ENCODE data around the gene OCA2. TPM values are rescaled to one million over a fixed set of nuclear protein-coding genes. Genes with fewer than 3 reads are reported as not detected.

OCA2 gene
- total and polyA plus RNA-seq, 2 of the 8 experiments (the other 6 are each of a cell fraction or from before 2014, with no cell fraction given), result 0.20 TPM

DNA sequence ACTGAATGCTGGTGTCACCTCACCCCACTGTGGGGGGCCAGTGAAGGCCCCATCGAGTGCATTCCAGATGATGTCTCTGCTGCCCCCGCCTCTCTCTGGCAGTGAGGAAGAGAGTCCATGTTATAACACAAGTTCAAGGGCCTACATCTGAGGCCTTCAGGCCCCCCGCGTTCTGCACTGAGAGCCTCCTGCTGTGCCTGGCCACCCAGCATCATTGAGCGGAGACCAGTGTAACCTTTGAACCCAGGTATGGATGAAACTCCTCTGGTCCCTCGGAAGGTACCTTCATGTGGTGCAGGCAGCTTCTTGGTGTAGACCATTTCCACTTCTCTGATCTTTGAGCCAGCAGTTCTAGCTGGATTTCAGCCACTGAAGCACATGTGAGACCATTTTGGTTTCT, 324.9 kb downstream of the OCA2 start (continued):
- TF ChIP-seq SAP30 (IDR thresholded peaks at IDR 0.05; ENCODE audit: insufficient read depth, insufficient replicate concordance, low read length), result no peak

Measured in H1 (cell line).